GM12878 (cell line): Measurements from ENCODE around the gene MXRA8. TPM values are rescaled to one million over a fixed set of nuclear protein-coding genes. Genes with fewer than 3 reads are reported as not detected.
A peak's percentile ranks its signal among the peaks of the same experiment; 100 is the strongest.

ENCODE experiments used
- ATAC-seq: fragments of 200-7000 bp; cut with Tn5 transposase; 3 replicates; pipeline ENCODE4 v1.9.1; 2020; ENCODE audit warnings: mild to moderate bottlenecking, moderate library complexity
- BruUV-seq: library from RNA; stranded (reverse); fragments of 400-500 nt; replicated peaks from 2 replicates; lab custom pipeline; 2021; lab: Mats Ljungman, UMichigan
- CTCF ChIA-PET: fragments of 300-600 bp; sonication (Branson Sonifier 250); formaldehyde crosslinking; extraction: SDS; loops from one replicate; lab custom pipeline; 2021; ENCODE audit warnings: inconsistent platforms; lab: Yijun Ruan, JAX
- POLR2A ChIA-PET: fragments of 350-600 bp; formaldehyde crosslinking; extraction: SDS; loops from one replicate; lab custom pipeline; 2021; ENCODE audit warnings: inconsistent platforms; lab: Charles Lee
- RAD21 ChIA-PET: fragments of 300-600 bp; sonication (Branson Sonifier 250); formaldehyde crosslinking; loops from one replicate; lab custom pipeline; 2023; ENCODE audit warnings: antibody characterized with exemption; ENCODE audit not compliant: unreplicated experiment; lab: Charles Lee
- SMC1A ChIA-PET: fragments of 300-600 bp; sonication (Branson Sonifier 250); formaldehyde crosslinking; loops from one replicate; lab custom pipeline; 2023; ENCODE audit not compliant: unreplicated experiment, uncharacterized antibody; lab: Charles Lee
- DNase-seq: peaks from one replicate; pipeline ENCODE4 v3.0.0-alpha.2; 2011; ENCODE audit warnings: low read depth, low spot score
- FAIRE-seq: peaks from 3 replicates; lab custom pipeline; 2011; peaks lifted over from hg19 to GRCh38; lab: Jason Lieb, UNC
- H2AFZ ChIP-seq: 2 replicates; pipeline ENCODE4 v1.6.0; 2011; ENCODE audit warnings: low read depth, low read length, control low read depth; ENCODE audit not compliant: control insufficient read depth
- H3K27ac ChIP-seq: 2 replicates; pipeline ENCODE4 v1.5.1; 2011; ENCODE audit warnings: control low read depth; ENCODE audit not compliant: control insufficient read depth, insufficient read depth
- H3K27me3 ChIP-seq, 2 experiments: replicated peaks in 1 of 2; 2 replicates each; pipeline versions ENCODE4 v1.6.0 to v1.6.1; 2011; ENCODE audit warnings: low read length in 1 of 2; ENCODE audit not compliant: control insufficient read depth in 2 of 2, insufficient read depth in 2 of 2
- H3K36me3 ChIP-seq, 2 experiments: 2 replicates each; pipeline ENCODE4 v1.5.1; 2011; ENCODE audit warnings: low read length in 1 of 2; ENCODE audit not compliant: control insufficient read depth in 2 of 2, insufficient read depth in 2 of 2
- H3K4me1 ChIP-seq: 2 replicates; pipeline ENCODE4 v1.6.1; 2011; ENCODE audit warnings: mild to moderate bottlenecking, low read length, moderate library complexity, mixed read lengths; ENCODE audit not compliant: control insufficient read depth, insufficient read depth
- H3K4me2 ChIP-seq: 2 replicates; pipeline ENCODE4 v1.6.0; 2011; ENCODE audit warnings: control low read depth; ENCODE audit not compliant: control insufficient read depth, insufficient read depth
- H3K4me3 ChIP-seq: fragments of 200-600 bp; sonication (generic); 2 replicates; pipeline ENCODE4 v1.5.1; 2016
- H3K79me2 ChIP-seq: 2 replicates; pipeline ENCODE4 v1.6.0; 2011; ENCODE audit warnings: low read length; ENCODE audit not compliant: control insufficient read depth, insufficient read depth
- H3K9ac ChIP-seq: 2 replicates; pipeline ENCODE4 v1.8.0; 2011; ENCODE audit warnings: low read length, control low read depth, mixed read lengths; ENCODE audit not compliant: control insufficient read depth, insufficient read depth
- H3K9me3 ChIP-seq: replicated peaks from 3 replicates; pipeline ENCODE4 v1.5.1; 2011; ENCODE audit warnings: mild to moderate bottlenecking, low read length; ENCODE audit not compliant: control insufficient read depth, insufficient read depth
- H4K20me1 ChIP-seq: 2 replicates; pipeline ENCODE4 v1.6.0; 2011; ENCODE audit not compliant: control insufficient read depth, insufficient read depth
- EGR1 ChIP-seq, 2 experiments: IDR thresholded peaks; 1 replicate in 1 of 2; 2 replicates in 1 of 2; pipeline ENCODE4 v1.6.1; 2011 to 2012; ENCODE audit warnings: low read depth in 2 of 2, low read length in 2 of 2, borderline replicate concordance in 1 of 2, mild to moderate bottlenecking in 1 of 2, moderate library complexity in 1 of 2
- MLLT1 ChIP-seq: fragments of 450-650 bp; IDR thresholded peaks from 2 replicates; pipeline ENCODE4 v1.6.1; 2016; ENCODE audit warnings: mild to moderate bottlenecking
- NFYA ChIP-seq: IDR thresholded peaks from 2 replicates; pipeline ENCODE4 v1.6.1; 2011; ENCODE audit warnings: low read depth, mild to moderate bottlenecking, low read length, improper control_type of control experiment, borderline replicate concordance
- PAX5 ChIP-seq: IDR thresholded peaks from 2 replicates; pipeline ENCODE4 v1.6.1; 2011; ENCODE audit warnings: low read depth, low read length, borderline replicate concordance
- POLR2A ChIP-seq: IDR thresholded peaks from 2 replicates; pipeline ENCODE4 v1.6.1; 2011; ENCODE audit warnings: low read depth, mild to moderate bottlenecking, low read length
- WGBS: methylation state at CpG from one replicate; pipeline ENCODE4 v1.1.6; 2016; ENCODE audit warnings: low lambda C conversion rate; ENCODE audit not compliant: insufficient replicate concordance, insufficient coverage; ENCODE audit errors: missing lambda C conversion rate; 5-methylcytosine and 5-hydroxymethylcytosine counted together
- in situ Hi-C: fragments of 300-500 bp; cut with MboI; formaldehyde crosslinking; loops from 9 replicates; pipeline ENCODE4 v1.14.3; 2018; ENCODE audit warnings: mixed read lengths
- intact Hi-C: fragments of 100-400 bp; cut with micrococcal nuclease; formaldehyde crosslinking; loops from one replicate; pipeline ENCODE4 v1.14.2; 2022; ENCODE audit not compliant: unreplicated experiment
- polyA plus RNA-seq, 11 experiments: library from polyadenylated mRNA; depleted of rRNA in 4 of 11; unstranded in 6 of 11; stranded (reverse) in 5 of 11; fragments of >200 nt; fragmentation: Nextera tagmentation in 4 of 11; fragmentation: Illumina TruSeq in 1 of 11; extraction: Ambion mirVana in 4 of 11; extraction: Trizol in 1 of 11; gene quantifications; 1 replicate in 1 of 11; 2 replicates in 10 of 11; pipeline versions ENCODE4 v1.2.1 to v1.2.3, GENCODE V29; 2011 to 2016; ENCODE audit warnings: inconsistent platforms in 2 of 11, missing spikeins in 2 of 11, low read depth in 1 of 11
- total RNA-seq, 4 experiments: library from RNA; depleted of rRNA in 3 of 4; stranded (reverse); fragments of >200 nt in 3 of 4; fragmentation: Illumina TruSeq in 1 of 4; extraction: Trizol in 1 of 4; gene quantifications; 2 replicates each; pipeline versions ENCODE4 v1.2.1 to v1.2.3, GENCODE V29; 2013 to 2021

Gene MXRA8
- total and polyA plus RNA-seq, 10 of the 15 experiments (the other 5 are each of a cell fraction or from before 2014, with no cell fraction given): 0.11 to 0.54 (median 0.21) TPM; not detected in 6

DNA sequence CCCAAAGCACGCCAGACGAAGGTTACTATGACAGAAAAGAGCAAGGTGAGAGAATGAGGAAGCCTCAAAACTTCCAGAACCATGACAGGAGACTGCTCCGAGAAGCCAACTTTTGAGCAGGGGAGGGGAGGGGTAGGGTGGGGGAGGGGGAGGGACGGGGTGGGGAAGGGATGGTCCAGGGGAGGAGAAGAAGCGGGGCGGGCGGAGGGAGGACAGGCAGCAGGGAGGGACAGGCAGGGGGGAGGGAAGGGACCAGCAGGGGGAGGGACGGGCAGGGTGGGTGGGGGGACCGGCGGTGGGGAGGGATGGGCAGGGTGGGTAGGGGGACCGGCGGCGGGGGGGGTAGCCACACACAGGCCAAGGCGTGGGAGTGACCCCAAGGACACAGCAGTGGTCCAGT lies 35.9 kb downstream of the MXRA8 start (continued):
- no peak for TF ChIP-seq NFYA
- no peak for TF ChIP-seq EGR1 (IDR thresholded peaks at IDR 0.05; ENCODE audit: borderline replicate concordance in 1 of 2, low read depth in 2 of 2, low read length in 2 of 2)

- 91% methylated on average over 8 of the region's 8 CpGs for WGBS
- in situ Hi-C loops: no loop called here
- BruUV-seq: TSS peak; percentile 23
Observed at GRCh38 chr1:1321477-1321876, 36.9 kb downstream of the MXRA8 start.

More at GRCh38 chr1:1321477-1321876, 36.9 kb downstream of the MXRA8 start:
- ChIA-PET SMC1A (no interaction called here), RAD21 (no interaction called here), CTCF (no interaction called here), POLR2A (no interaction called here)
- H3K27me3 ChIP-seq: no peaks in the 10 kb centered on the region
- ATAC-seq (no peak), FAIRE-seq (no peak), DNase-seq (no peak)
- H3K36me3 ChIP-seq: peaks cover 0 to 9% of the 10 kb centered on the region in 2 experiments; a peak in 3 of 4 replicates
- no peak overlapping the region for H3K9ac ChIP-seq
- no peaks in the 10 kb centered on the region; the same call in 1 of the 2 replicates for H4K20me1 ChIP-seq
- H3K4me3 ChIP-seq: no peak overlapping the region
- H3K27ac ChIP-seq: no peak overlapping the region
- TF ChIP-seq MLLT1: no peak
- no peak for TF ChIP-seq PAX5
- TF ChIP-seq POLR2A: no peak; the same call in 1 of the 2 replicates
- H3K79me2 ChIP-seq: peaks cover 44% of the 10 kb centered on the region
- H2AFZ ChIP-seq: no peak overlapping the region
- no peaks in the 10 kb centered on the region for H3K9me3 ChIP-seq
- no peak overlapping the region for H3K4me2 ChIP-seq
- intact Hi-C loops: no loop called here
- peaks cover 10% of the 10 kb centered on the region for H3K4me1 ChIP-seq
